Measurements from ENCODE around the gene CORO7.
"Not testable (repeated sequence)": the region's sequence is repeated elsewhere in the genome, so short reads cannot be mapped to it uniquely, and the experiment has no call there.

The CORO7 gene

GRCh38 chr16:4347765-4348509 lies 68.5 kb downstream of the CORO7 start:
- DNase-seq (ENCODE audit: extremely low spot score) = no peak
- no peak for TF ChIP-seq CTCF (IDR thresholded peaks at IDR 0.05; ENCODE audit: control extremely low read depth, extremely low read depth, low read depth, missing control alignments)
- POLR2A ChIA-PET = no interaction called here
- CTCF ChIA-PET = interaction anchor here (1.2 kb wide), 1 partner anchor 55 kb away, joined by 3 read pairs; no protein-coding TSS in a partner anchor

GRCh38 chr16:4347010-4347409 lies 69.4 kb downstream of the CORO7 start:
- ChIA-PET CTCF (interaction anchor here (0.9 to 1.8 kb wide), 3 partner anchors 16 to 55 kb away, joined by 3 to 5 read pairs (median 4); no protein-coding TSS in a partner anchor), POLR2A (interaction anchor here (0.9 kb wide), 1 partner anchor 74 kb away, joined by 4 read pairs; the partner anchor contains the start of gene TFAP4)
- no peak for TF ChIP-seq CTCF (IDR thresholded peaks at IDR 0.05; ENCODE audit: control extremely low read depth, extremely low read depth, low read depth, missing control alignments)
- no peak for DNase-seq (ENCODE audit: extremely low spot score)

- no peak for TF ChIP-seq CTCF (IDR thresholded peaks at IDR 0.05; ENCODE audit: control extremely low read depth, extremely low read depth, low read depth, missing control alignments)
- ChIA-PET POLR2A (interaction anchor here (0.9 kb wide), 1 partner anchor 73 kb away, joined by 4 read pairs; the partner anchor contains the start of gene TFAP4), CTCF (interaction anchor here (0.9 to 1.8 kb wide), 7 partner anchors 9 to 72 kb away, joined by 3 to 6 read pairs (median 4); no protein-coding TSS in a partner anchor)
- DNase-seq (ENCODE audit: extremely low spot score) = no peak
Measured at GRCh38 chr16:4345836-4346781, 70.3 kb downstream of the CORO7 start.

- DNase-seq (ENCODE audit: extremely low spot score) = no peak
- POLR2A ChIA-PET = no interaction called here
- no peak for TF ChIP-seq CTCF (IDR thresholded peaks at IDR 0.05; ENCODE audit: control extremely low read depth, extremely low read depth, low read depth, missing control alignments)
- CTCF ChIA-PET = interaction anchor here (1.3 to 1.8 kb wide), 4 partner anchors 14 to 71 kb away, joined by 4 to 6 read pairs (median 6); no protein-coding TSS in a partner anchor
Measured at GRCh38 chr16:4344983-4345835, 71.2 kb downstream of the CORO7 start.

- POLR2A ChIA-PET; CTCF ChIA-PET; DNase-seq (ENCODE audit: extremely low spot score): not testable (repeated sequence)
Measured at GRCh38 chr16:4344300-4344982, 72.0 kb downstream of the CORO7 start.
